Measurements from ENCODE around the gene TSPAN13.

DNA sequence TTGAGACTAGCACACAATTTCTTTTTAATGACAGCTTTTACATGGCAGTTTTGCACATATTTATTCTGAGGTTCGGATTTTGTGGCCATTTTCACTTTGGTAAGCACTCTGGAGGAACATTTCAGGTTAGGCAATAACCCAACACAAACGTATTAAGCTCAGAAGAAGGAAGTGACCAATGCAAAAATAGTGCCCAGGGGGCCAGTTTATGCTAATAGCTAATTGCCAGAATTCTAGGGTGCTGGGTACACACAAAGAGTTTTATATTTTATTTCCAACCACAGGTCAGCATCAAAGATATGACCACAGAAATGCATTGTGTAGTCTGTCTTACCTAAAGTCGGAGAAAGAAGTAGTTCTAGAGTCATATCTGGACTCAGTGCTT lies 59.7 kb downstream of the TSPAN13 start:
- no peak for TF ChIP-seq POLR2A (IDR thresholded peaks at IDR 0.05)
- TF ChIP-seq, protein P1, sequence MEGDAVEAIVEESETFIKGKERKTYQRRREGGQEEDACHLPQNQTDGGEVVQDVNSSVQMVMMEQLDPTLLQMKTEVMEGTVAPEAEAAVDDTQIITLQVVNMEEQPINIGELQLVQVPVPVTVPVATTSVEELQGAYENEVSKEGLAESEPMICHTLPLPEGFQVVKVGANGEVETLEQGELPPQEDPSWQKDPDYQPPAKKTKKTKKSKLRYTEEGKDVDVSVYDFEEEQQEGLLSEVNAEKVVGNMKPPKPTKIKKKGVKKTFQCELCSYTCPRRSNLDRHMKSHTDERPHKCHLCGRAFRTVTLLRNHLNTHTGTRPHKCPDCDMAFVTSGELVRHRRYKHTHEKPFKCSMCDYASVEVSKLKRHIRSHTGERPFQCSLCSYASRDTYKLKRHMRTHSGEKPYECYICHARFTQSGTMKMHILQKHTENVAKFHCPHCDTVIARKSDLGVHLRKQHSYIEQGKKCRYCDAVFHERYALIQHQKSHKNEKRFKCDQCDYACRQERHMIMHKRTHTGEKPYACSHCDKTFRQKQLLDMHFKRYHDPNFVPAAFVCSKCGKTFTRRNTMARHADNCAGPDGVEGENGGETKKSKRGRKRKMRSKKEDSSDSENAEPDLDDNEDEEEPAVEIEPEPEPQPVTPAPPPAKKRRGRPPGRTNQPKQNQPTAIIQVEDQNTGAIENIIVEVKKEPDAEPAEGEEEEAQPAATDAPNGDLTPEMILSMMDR (IDR thresholded peaks at IDR 0.05 in 8 of 11, conservative IDR thresholded peaks at IDR 0.05 in 3 of 11): no peak
